HCT116 (cell line): Measurements from ENCODE around the gene TRAF3. TPM values are rescaled to one million over a fixed set of nuclear protein-coding genes. Genes with fewer than 3 reads are reported as not detected.

Source experiments
- ATAC-seq: fragments of 200-7000 bp; cut with Tn5 transposase; 2 replicates; pipeline ENCODE4 v1.9.1; 2020; ENCODE audit warnings: mild to moderate bottlenecking, moderate library complexity
- BruUV-seq: library from RNA; stranded (reverse); fragments of 400-500 nt; replicated peaks from 2 replicates; lab custom pipeline; 2021; lab: Mats Ljungman, UMichigan
- CTCF ChIA-PET: fragments of 300-600 bp; sonication (Branson Sonifier 250); formaldehyde crosslinking; loops from one replicate; lab custom pipeline; 2021; ENCODE audit warnings: antibody characterized with exemption; lab: Charles Lee
- POLR2A ChIA-PET: fragments of 300-600, 350-600 bp; sonication (Branson Sonifier 250); formaldehyde crosslinking; loops from one replicate; lab custom pipeline; 2021; ENCODE audit warnings: antibody characterized with exemption; lab: Charles Lee
- RAD21 ChIA-PET, 2 experiments: fragments of 300-600 bp; sonication (Branson Sonifier 250); formaldehyde crosslinking; loops; one replicate each; lab custom pipeline; 2023; ENCODE audit warnings: low total read pairs in 2 of 2; ENCODE audit not compliant: uncharacterized antibody in 2 of 2, unreplicated experiment in 2 of 2, low non-redundant PET in 1 of 2; lab: Charles Lee
- DNase-seq: peaks from one replicate; pipeline ENCODE4 v3.0.0-alpha.2; 2010; ENCODE audit warnings: low read depth, low spot score
- H2AFZ ChIP-seq: fragments of 200-600 bp; shearing (Covaris generic), sonication (generic); 2 replicates; pipeline ENCODE4 v1.6.1; 2017; ENCODE audit warnings: low read depth, mixed run types, mixed read lengths, antibody characterized with exemption, low read length; ENCODE audit not compliant: poor library complexity, severe bottlenecking
- H3K27ac ChIP-seq: 2 replicates; pipeline ENCODE4 v1.5.1; 2012; ENCODE audit warnings: low read depth, low read length
- H3K27me3 ChIP-seq: fragments of 200-600 bp; sonication (generic); 2 replicates; pipeline ENCODE4 v1.6.1; 2016; ENCODE audit warnings: mixed run types, low read length, mixed read lengths; ENCODE audit not compliant: insufficient read depth
- H3K36me3 ChIP-seq, 2 experiments: fragments of 200-500 bp in 1 of 2; fragments of 200-600 bp in 1 of 2; sonication (Bioruptor generic) in 1 of 2; sonication (generic) in 1 of 2; 2 replicates each; pipeline versions ENCODE4 v1.5.1 to v1.6.1; 2014 to 2016; ENCODE audit warnings: low read length in 2 of 2, inconsistent platforms in 1 of 2, mixed read lengths in 1 of 2, mixed run types in 1 of 2; ENCODE audit not compliant: insufficient read depth in 2 of 2, control insufficient read depth in 1 of 2
- H3K4me1 ChIP-seq, 2 experiments: fragments of 200-600 bp in 1 of 2; sonication (generic) in 1 of 2; 2 replicates each; pipeline versions ENCODE4 v1.5.1 to v1.6.1; 2012 to 2017; ENCODE audit warnings: low read length in 2 of 2, inconsistent platforms in 1 of 2, mild to moderate bottlenecking in 1 of 2, mixed read lengths in 1 of 2, mixed run types in 1 of 2, moderate library complexity in 1 of 2; ENCODE audit not compliant: insufficient read depth in 2 of 2, control insufficient read depth in 1 of 2
- H3K4me2 ChIP-seq: fragments of 200-600 bp; sonication (generic); 2 replicates; pipeline ENCODE4 v1.6.1; 2017; ENCODE audit warnings: mixed run types, low read length, mixed read lengths
- H3K4me3 ChIP-seq, 2 experiments: fragments of 200-600 bp in 1 of 2; sonication (generic) in 1 of 2; replicated peaks in 1 of 2; 2 replicates each; pipeline ENCODE4 v1.5.1; 2011 to 2016; ENCODE audit warnings: low read length in 2 of 2, control low read depth in 1 of 2, low read depth in 1 of 2, mild to moderate bottlenecking in 1 of 2, mixed read lengths in 1 of 2, mixed run types in 1 of 2
- H3K79me2 ChIP-seq: fragments of 200-600 bp; sonication (generic); 2 replicates; pipeline ENCODE4 v1.6.1; 2017; ENCODE audit warnings: mild to moderate bottlenecking, mixed run types, low read length, moderate library complexity, mixed read lengths; ENCODE audit not compliant: insufficient read depth
- H3K9ac ChIP-seq: fragments of 200-600 bp; sonication (generic); 2 replicates; pipeline ENCODE4 v1.6.1; 2016; ENCODE audit warnings: low read length, mixed read lengths
- H3K9me2 ChIP-seq: fragments of 200-600 bp; sonication (generic), shearing (Covaris generic); 2 replicates; pipeline ENCODE4 v1.6.1; 2017; ENCODE audit warnings: mixed run types, mild to moderate bottlenecking, moderate library complexity; ENCODE audit not compliant: insufficient read depth
- H3K9me3 ChIP-seq, 2 experiments: fragments of 200-500 bp in 1 of 2; fragments of 200-600 bp in 1 of 2; sonication (Bioruptor generic) in 1 of 2; sonication (generic) in 1 of 2; 2 replicates each; pipeline ENCODE4 v1.6.1; 2014 to 2017; ENCODE audit warnings: low read length in 2 of 2, mixed read lengths in 2 of 2, inconsistent platforms in 1 of 2, low read depth in 1 of 2, mild to moderate bottlenecking in 1 of 2, mixed run types in 1 of 2, moderate library complexity in 1 of 2; ENCODE audit not compliant: control insufficient read depth in 1 of 2, insufficient read depth in 1 of 2
- H4K20me1 ChIP-seq: fragments of 200-600 bp; sonication (generic), shearing (Covaris generic); 2 replicates; pipeline ENCODE4 v1.6.1; 2017; ENCODE audit warnings: mixed run types, mild to moderate bottlenecking, moderate library complexity; ENCODE audit not compliant: insufficient read depth
- ATF3 ChIP-seq: IDR thresholded peaks from 2 replicates; pipeline ENCODE4 v1.6.1; 2012
- CEBPB ChIP-seq: IDR thresholded peaks from 2 replicates; pipeline ENCODE4 v1.6.1; 2012; ENCODE audit warnings: low read depth
- REST ChIP-seq: IDR thresholded peaks from 2 replicates; pipeline ENCODE4 v1.6.1; 2012; ENCODE audit warnings: low read depth
- SRF ChIP-seq: IDR thresholded peaks from 2 replicates; pipeline ENCODE4 v1.6.1; 2012; ENCODE audit warnings: low read depth
- intact Hi-C: fragments of 100-400 bp; cut with micrococcal nuclease; formaldehyde crosslinking; loops from 2 replicates; pipeline ENCODE4 v1.10.0; 2022
- total RNA-seq: library from RNA; stranded (reverse); gene quantifications from one replicate; pipeline ENCODE4 v1.2.1, GENCODE V29; 2021; ENCODE audit not compliant: unreplicated experiment

The TRAF3 gene
- total RNA-seq, 1 experiment from 2014 or later = 32.1 TPM

- no peaks in the 10 kb centered on the region for H3K4me1 ChIP-seq
- CTCF ChIA-PET = interaction anchor here (0.6 kb wide), 1 partner anchor 93 kb away, joined by 4 read pairs; no protein-coding TSS in a partner anchor
- peaks cover under 1% of the 10 kb centered on the region; the same call in 1 of the 2 replicates for H3K79me2 ChIP-seq
- no peak for DNase-seq
- no peaks in the 10 kb centered on the region for H3K36me3 ChIP-seq
- no peak overlapping the region for H3K4me3 ChIP-seq
- no peaks in the 10 kb centered on the region for H4K20me1 ChIP-seq
- POLR2A ChIA-PET = no interaction called here
- no peak overlapping the region for H3K9ac ChIP-seq
- TF ChIP-seq ATF3 (no peak), CEBPB (no peak), SRF (no peak), REST (no peak)
- no peak overlapping the region for H3K27ac ChIP-seq
- intact Hi-C loops = no loop called here
- no peak for ATAC-seq
- no TSS peak for BruUV-seq
- no peaks in the 10 kb centered on the region for H3K27me3 ChIP-seq
- H2AFZ ChIP-seq = no peak overlapping the region
- H3K9me2 ChIP-seq = no peaks in the 10 kb centered on the region
- H3K4me2 ChIP-seq = no peak overlapping the region
- no peaks in the 10 kb centered on the region for H3K9me3 ChIP-seq
- RAD21 ChIA-PET = no interaction called here
Observed at GRCh38 chr14:102840771-102841528, 63.7 kb downstream of the TRAF3 start.
